ENCODE measurements around the gene GRB10. TPM values are rescaled to one million over a fixed set of nuclear protein-coding genes. Genes with fewer than 3 reads are reported as not detected.

GRB10 gene
- total and polyA plus RNA-seq, 2 experiments from 2014 or later: 35.0 to 154 TPM

GRCh38 chr7:50745336-50745735 lies 37.4 kb downstream of the GRB10 start:
- H3K4me1 Mint-ChIP-seq: peaks cover 58% of the 10 kb centered on the region

More at GRCh38 chr7:50745336-50745735, 37.4 kb downstream of the GRB10 start:
- Histone ChIP-seq H4K20me1 (replicated peaks; ENCODE audit: insufficient read depth) (peaks cover 64% of the 10 kb centered on the region), H3K27me3 (ENCODE audit: insufficient read depth) (no peaks in the 10 kb centered on the region), H3K4me1 (ENCODE audit: insufficient read depth) (peaks cover 43% of the 10 kb centered on the region), H3K79me2 (replicated peaks; ENCODE audit: insufficient read depth) (peaks cover 100% of the 10 kb centered on the region), H3K27ac (ENCODE audit: low read depth) (peak overlapping the region; percentile 21; the same call in 1 of the 2 replicates), H3K4me3 (no peak overlapping the region), H3K36me3 (ENCODE audit: insufficient read depth) (no peaks in the 10 kb centered on the region; the same call in 1 of the 2 replicates), H3K4me2 (no peak overlapping the region), H2AFZ (no peak overlapping the region), H3K9me2 (ENCODE audit: insufficient read depth) (no peaks in the 10 kb centered on the region), H3F3A (replicated peaks; ENCODE audit: low read depth) (no peaks in the 10 kb centered on the region)
- Mint-ChIP-seq H3K27ac (no peak overlapping the region), H3K27me3 (ENCODE audit: insufficient read depth, low read depth, poor library complexity) (peaks cover 13% of the 10 kb centered on the region), H3K9me3 (no peaks in the 10 kb centered on the region), H3K36me3 (ENCODE audit: low read depth) (peaks cover 26% of the 10 kb centered on the region), H3K4me3 (no peak overlapping the region)
- DNase-seq (ENCODE audit: low spot score): no peak
- no peak for TF ChIP-seq CTCF (conservative IDR thresholded peaks at IDR 0.05; ENCODE audit: low read depth in 2 of 2)
- TF ChIP-seq CREB1 (CRISPR knock-in tag; IDR thresholded peaks at IDR 0.05; ENCODE audit: low read depth): no peak
- TF ChIP-seq ZNF462 (CRISPR knock-in tag; IDR thresholded peaks at IDR 0.05): no peak
- no peak for TF ChIP-seq STAT1 (IDR thresholded peaks at IDR 0.05; ENCODE audit: unreplicated experiment)
- no peak for TF ChIP-seq JUNB (IDR thresholded peaks at IDR 0.05; ENCODE audit: unreplicated experiment)
- no peak for TF ChIP-seq REST (IDR thresholded peaks at IDR 0.05; ENCODE audit: unreplicated experiment)
- TF ChIP-seq EZH2phosphoT487 (IDR thresholded peaks at IDR 0.05; ENCODE audit: unreplicated experiment): no peak
- no peak for TF ChIP-seq ZNF114 (CRISPR knock-in tag; IDR thresholded peaks at IDR 0.05)
- no peak for TF ChIP-seq POLR2AphosphoS5 (IDR thresholded peaks at IDR 0.05; ENCODE audit: low read depth)
- no peak for ATAC-seq

Measured in GM23338 (cell line).